HCT116 (cell line): ENCODE data around the gene PIK3R1. TPM values are rescaled to one million over a fixed set of nuclear protein-coding genes. Genes with fewer than 3 reads are reported as not detected.

Experiments
- ATAC-seq: fragments of 200-7000 bp; cut with Tn5 transposase; 2 replicates; pipeline ENCODE4 v1.9.1; 2020; ENCODE audit warnings: mild to moderate bottlenecking, moderate library complexity
- BruUV-seq: library from RNA; stranded (reverse); fragments of 400-500 nt; replicated peaks from 2 replicates; lab custom pipeline; 2021; lab: Mats Ljungman, UMichigan
- CTCF ChIA-PET: fragments of 300-600 bp; sonication (Branson Sonifier 250); formaldehyde crosslinking; loops from one replicate; lab custom pipeline; 2021; ENCODE audit warnings: antibody characterized with exemption; lab: Charles Lee
- POLR2A ChIA-PET: fragments of 300-600, 350-600 bp; sonication (Branson Sonifier 250); formaldehyde crosslinking; loops from one replicate; lab custom pipeline; 2021; ENCODE audit warnings: antibody characterized with exemption; lab: Charles Lee
- RAD21 ChIA-PET, 2 experiments: fragments of 300-600 bp; sonication (Branson Sonifier 250); formaldehyde crosslinking; loops; one replicate each; lab custom pipeline; 2023; ENCODE audit warnings: low total read pairs in 2 of 2; ENCODE audit not compliant: uncharacterized antibody in 2 of 2, unreplicated experiment in 2 of 2, low non-redundant PET in 1 of 2; lab: Charles Lee
- DNase-seq: peaks from one replicate; pipeline ENCODE4 v3.0.0-alpha.2; 2010; ENCODE audit warnings: low read depth, low spot score
- H2AFZ ChIP-seq: fragments of 200-600 bp; shearing (Covaris generic), sonication (generic); 2 replicates; pipeline ENCODE4 v1.6.1; 2017; ENCODE audit warnings: low read depth, mixed run types, mixed read lengths, antibody characterized with exemption, low read length; ENCODE audit not compliant: poor library complexity, severe bottlenecking
- H3K27ac ChIP-seq: 2 replicates; pipeline ENCODE4 v1.5.1; 2012; ENCODE audit warnings: low read depth, low read length
- H3K27me3 ChIP-seq: fragments of 200-600 bp; sonication (generic); 2 replicates; pipeline ENCODE4 v1.6.1; 2016; ENCODE audit warnings: mixed run types, low read length, mixed read lengths; ENCODE audit not compliant: insufficient read depth
- H3K36me3 ChIP-seq, 2 experiments: fragments of 200-500 bp in 1 of 2; fragments of 200-600 bp in 1 of 2; sonication (Bioruptor generic) in 1 of 2; sonication (generic) in 1 of 2; 2 replicates each; pipeline versions ENCODE4 v1.5.1 to v1.6.1; 2014 to 2016; ENCODE audit warnings: low read length in 2 of 2, inconsistent platforms in 1 of 2, mixed read lengths in 1 of 2, mixed run types in 1 of 2; ENCODE audit not compliant: insufficient read depth in 2 of 2, control insufficient read depth in 1 of 2
- H3K4me1 ChIP-seq, 2 experiments: fragments of 200-600 bp in 1 of 2; sonication (generic) in 1 of 2; 2 replicates each; pipeline versions ENCODE4 v1.5.1 to v1.6.1; 2012 to 2017; ENCODE audit warnings: low read length in 2 of 2, inconsistent platforms in 1 of 2, mild to moderate bottlenecking in 1 of 2, mixed read lengths in 1 of 2, mixed run types in 1 of 2, moderate library complexity in 1 of 2; ENCODE audit not compliant: insufficient read depth in 2 of 2, control insufficient read depth in 1 of 2
- H3K4me2 ChIP-seq: fragments of 200-600 bp; sonication (generic); 2 replicates; pipeline ENCODE4 v1.6.1; 2017; ENCODE audit warnings: mixed run types, low read length, mixed read lengths
- H3K4me3 ChIP-seq, 2 experiments: fragments of 200-600 bp in 1 of 2; sonication (generic) in 1 of 2; replicated peaks in 1 of 2; 2 replicates each; pipeline ENCODE4 v1.5.1; 2011 to 2016; ENCODE audit warnings: low read length in 2 of 2, control low read depth in 1 of 2, low read depth in 1 of 2, mild to moderate bottlenecking in 1 of 2, mixed read lengths in 1 of 2, mixed run types in 1 of 2
- H3K79me2 ChIP-seq: fragments of 200-600 bp; sonication (generic); 2 replicates; pipeline ENCODE4 v1.6.1; 2017; ENCODE audit warnings: mild to moderate bottlenecking, mixed run types, low read length, moderate library complexity, mixed read lengths; ENCODE audit not compliant: insufficient read depth
- H3K9ac ChIP-seq: fragments of 200-600 bp; sonication (generic); 2 replicates; pipeline ENCODE4 v1.6.1; 2016; ENCODE audit warnings: low read length, mixed read lengths
- H3K9me2 ChIP-seq: fragments of 200-600 bp; sonication (generic), shearing (Covaris generic); 2 replicates; pipeline ENCODE4 v1.6.1; 2017; ENCODE audit warnings: mixed run types, mild to moderate bottlenecking, moderate library complexity; ENCODE audit not compliant: insufficient read depth
- H3K9me3 ChIP-seq, 2 experiments: fragments of 200-500 bp in 1 of 2; fragments of 200-600 bp in 1 of 2; sonication (Bioruptor generic) in 1 of 2; sonication (generic) in 1 of 2; 2 replicates each; pipeline ENCODE4 v1.6.1; 2014 to 2017; ENCODE audit warnings: low read length in 2 of 2, mixed read lengths in 2 of 2, inconsistent platforms in 1 of 2, low read depth in 1 of 2, mild to moderate bottlenecking in 1 of 2, mixed run types in 1 of 2, moderate library complexity in 1 of 2; ENCODE audit not compliant: control insufficient read depth in 1 of 2, insufficient read depth in 1 of 2
- H4K20me1 ChIP-seq: fragments of 200-600 bp; sonication (generic), shearing (Covaris generic); 2 replicates; pipeline ENCODE4 v1.6.1; 2017; ENCODE audit warnings: mixed run types, mild to moderate bottlenecking, moderate library complexity; ENCODE audit not compliant: insufficient read depth
- ATF3 ChIP-seq: IDR thresholded peaks from 2 replicates; pipeline ENCODE4 v1.6.1; 2012
- CBX3 ChIP-seq: IDR thresholded peaks from 2 replicates; pipeline ENCODE4 v1.6.1; 2012; ENCODE audit warnings: low read depth
- CEBPB ChIP-seq: IDR thresholded peaks from 2 replicates; pipeline ENCODE4 v1.6.1; 2012; ENCODE audit warnings: low read depth
- EGR1 ChIP-seq: IDR thresholded peaks from 2 replicates; pipeline ENCODE4 v1.6.1; 2012; ENCODE audit warnings: low read depth
- ELF1 ChIP-seq: IDR thresholded peaks from 2 replicates; pipeline ENCODE4 v1.6.1; 2012; ENCODE audit warnings: low read depth, borderline replicate concordance
- EZH2 ChIP-seq: fragments of 200-600 bp; sonication (generic); IDR thresholded peaks from 2 replicates; pipeline ENCODE4 v1.6.1; 2017; ENCODE audit warnings: antibody characterized with exemption, mixed run types
- FOSL1 ChIP-seq: IDR thresholded peaks from 2 replicates; pipeline ENCODE4 v1.6.1; 2012; ENCODE audit warnings: low read depth
- JUND ChIP-seq: IDR thresholded peaks from 2 replicates; pipeline ENCODE4 v1.6.1; 2012
- MAX ChIP-seq: IDR thresholded peaks from 2 replicates; pipeline ENCODE4 v1.6.1; 2012
- POLR2A ChIP-seq: IDR thresholded peaks from 2 replicates; pipeline ENCODE4 v1.7.0; 2011; ENCODE audit warnings: borderline replicate concordance; ENCODE audit not compliant: insufficient read depth, insufficient read length; ENCODE audit errors: extremely low read depth
- POLR2AphosphoS5 ChIP-seq: IDR thresholded peaks from 2 replicates; pipeline ENCODE4 v1.6.1; 2011; ENCODE audit warnings: mild to moderate bottlenecking, low read depth, low read length, moderate library complexity
- RAD21 ChIP-seq: IDR thresholded peaks from 2 replicates; pipeline ENCODE4 v1.6.1; 2012; ENCODE audit warnings: low read depth, mild to moderate bottlenecking
- REST ChIP-seq: IDR thresholded peaks from 2 replicates; pipeline ENCODE4 v1.6.1; 2012; ENCODE audit warnings: low read depth
- SP1 ChIP-seq: IDR thresholded peaks from 2 replicates; pipeline ENCODE4 v1.6.1; 2012; ENCODE audit warnings: low read depth
- SRF ChIP-seq: IDR thresholded peaks from 2 replicates; pipeline ENCODE4 v1.6.1; 2012; ENCODE audit warnings: low read depth
- TCF7L2 ChIP-seq: IDR thresholded peaks from 2 replicates; pipeline ENCODE4 v1.7.0; 2011; ENCODE audit warnings: borderline replicate concordance, inconsistent platforms; ENCODE audit not compliant: insufficient read depth, insufficient read length; ENCODE audit errors: extremely low read depth
- YY1 ChIP-seq: IDR thresholded peaks from 2 replicates; pipeline ENCODE4 v1.6.1; 2011; ENCODE audit warnings: low read length, low read depth, moderate library complexity, mild to moderate bottlenecking; ENCODE audit not compliant: insufficient replicate concordance; ENCODE audit errors: extremely low read depth
- ZBTB33 ChIP-seq: IDR thresholded peaks from 2 replicates; pipeline ENCODE4 v1.6.1; 2011; ENCODE audit warnings: mild to moderate bottlenecking, low read length, moderate library complexity; ENCODE audit not compliant: insufficient replicate concordance; ENCODE audit errors: extremely low read depth
- ZFX ChIP-seq: fragments of 450-650 bp; IDR thresholded peaks from 2 replicates; pipeline ENCODE4 v1.6.1; 2017
- ZNF274 ChIP-seq: fragments of 200-500 bp; sonication (Bioruptor generic); IDR thresholded peaks from 2 replicates; pipeline ENCODE4 v1.6.1; 2014; ENCODE audit warnings: mild to moderate bottlenecking, low read depth, low read length, inconsistent platforms
- intact Hi-C: fragments of 100-400 bp; cut with micrococcal nuclease; formaldehyde crosslinking; loops from 2 replicates; pipeline ENCODE4 v1.10.0; 2022
- total RNA-seq: library from RNA; stranded (reverse); gene quantifications from one replicate; pipeline ENCODE4 v1.2.1, GENCODE V29; 2021; ENCODE audit not compliant: unreplicated experiment

The PIK3R1 gene
- total RNA-seq, 1 experiment from 2014 or later, result 7.2 TPM

GRCh38 chr5:68339921-68340321 lies 124.4 kb downstream of the PIK3R1 start:
- H3K79me2 ChIP-seq, result no peaks in the 10 kb centered on the region
- no peak overlapping the region for H3K27ac ChIP-seq
- H3K4me1 ChIP-seq, result peaks cover 13 to 38% of the 10 kb centered on the region in 2 experiments
- H3K9me2 ChIP-seq, result no peaks in the 10 kb centered on the region
- no peaks in the 10 kb centered on the region for H4K20me1 ChIP-seq
- intact Hi-C loops, result no loop called here
- H3K4me2 ChIP-seq, result no peak overlapping the region
- H3K4me3 ChIP-seq, result no peak overlapping the region
- ATAC-seq, result no peak
- TF ChIP-seq ZBTB33 (no peak), ZNF274 (no peak), POLR2A (no peak), POLR2AphosphoS5 (no peak), SRF (no peak), REST (no peak), ZFX (no peak), MAX (no peak), FOSL1 (no peak), CBX3 (no peak), RAD21 (no peak), EGR1 (no peak), SP1 (no peak), CEBPB (no peak), YY1 (no peak), EZH2 (no peak), JUND (no peak), TCF7L2 (no peak), ELF1 (no peak), ATF3 (no peak)
- CTCF ChIA-PET, result no interaction called here
- no peak overlapping the region for H3K9ac ChIP-seq
- RAD21 ChIA-PET, result no interaction called here
- H2AFZ ChIP-seq, result no peak overlapping the region
- no peaks in the 10 kb centered on the region for H3K9me3 ChIP-seq
- POLR2A ChIA-PET, result no interaction called here
- BruUV-seq, result no TSS peak
- H3K36me3 ChIP-seq, result no peaks in the 10 kb centered on the region
- no peaks in the 10 kb centered on the region for H3K27me3 ChIP-seq
- DNase-seq, result no peak
